Measurements from ENCODE around the gene MRC2. TPM values are rescaled to one million over a fixed set of nuclear protein-coding genes. Genes with fewer than 3 reads are reported as not detected.
A peak's percentile ranks its signal among the peaks of the same experiment; 100 is the strongest.

The MRC2 gene
- total and polyA plus RNA-seq, 2 donors: 45.1 to 206 TPM

DNA sequence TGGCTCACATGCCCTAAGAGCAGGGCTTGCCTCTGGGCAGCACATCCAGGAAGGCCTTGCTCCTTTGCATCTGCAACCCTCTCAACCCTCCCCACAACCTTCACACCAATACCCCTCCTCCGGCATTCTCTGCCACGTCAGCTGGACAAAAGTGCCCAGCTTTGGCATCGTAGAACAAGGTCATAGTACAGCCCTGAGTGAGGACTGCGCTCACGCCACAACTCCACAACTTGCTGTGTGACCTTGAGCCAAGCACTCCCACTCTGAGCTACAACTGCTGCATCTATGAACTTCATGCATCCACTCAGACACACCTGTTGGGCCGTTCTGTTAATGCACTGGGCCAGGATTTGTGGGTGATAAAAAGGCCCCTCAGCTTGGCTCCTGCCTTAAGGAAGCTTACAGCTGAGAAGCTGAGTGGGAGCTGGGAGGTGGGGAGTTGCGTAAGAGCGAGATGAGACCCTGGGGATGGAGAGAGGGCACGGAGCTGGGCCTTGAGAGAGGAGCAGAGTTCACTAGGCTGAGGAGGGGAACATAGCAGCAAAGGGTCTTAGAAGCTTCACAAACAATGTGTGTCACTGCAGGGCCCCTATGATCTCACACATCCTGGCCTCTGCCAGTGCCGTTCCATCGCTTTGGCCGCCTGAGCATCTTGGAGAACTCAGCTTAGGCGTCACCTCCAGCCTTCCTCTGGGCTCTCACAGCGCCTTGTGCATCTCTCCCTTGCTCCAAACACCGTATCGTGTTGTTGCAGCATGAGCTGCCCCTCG is 8.6 kb upstream of the MRC2 start:
- Histone ChIP-seq H3K4me1 (ENCODE audit: insufficient read depth) (no peaks in the 10 kb centered on the region), H3K36me3 (ENCODE audit: insufficient read depth) (no peaks in the 10 kb centered on the region), H3K27ac (ENCODE audit: low read depth) (no peak overlapping the region), H3K4me3 (ENCODE audit: low read depth, low read length) (no peak overlapping the region)
- no peak for DNase-seq (ENCODE audit: extremely low spot score)
- WGBS: 68% methylated on average over 17 of the region's 17 CpGs

DNA sequence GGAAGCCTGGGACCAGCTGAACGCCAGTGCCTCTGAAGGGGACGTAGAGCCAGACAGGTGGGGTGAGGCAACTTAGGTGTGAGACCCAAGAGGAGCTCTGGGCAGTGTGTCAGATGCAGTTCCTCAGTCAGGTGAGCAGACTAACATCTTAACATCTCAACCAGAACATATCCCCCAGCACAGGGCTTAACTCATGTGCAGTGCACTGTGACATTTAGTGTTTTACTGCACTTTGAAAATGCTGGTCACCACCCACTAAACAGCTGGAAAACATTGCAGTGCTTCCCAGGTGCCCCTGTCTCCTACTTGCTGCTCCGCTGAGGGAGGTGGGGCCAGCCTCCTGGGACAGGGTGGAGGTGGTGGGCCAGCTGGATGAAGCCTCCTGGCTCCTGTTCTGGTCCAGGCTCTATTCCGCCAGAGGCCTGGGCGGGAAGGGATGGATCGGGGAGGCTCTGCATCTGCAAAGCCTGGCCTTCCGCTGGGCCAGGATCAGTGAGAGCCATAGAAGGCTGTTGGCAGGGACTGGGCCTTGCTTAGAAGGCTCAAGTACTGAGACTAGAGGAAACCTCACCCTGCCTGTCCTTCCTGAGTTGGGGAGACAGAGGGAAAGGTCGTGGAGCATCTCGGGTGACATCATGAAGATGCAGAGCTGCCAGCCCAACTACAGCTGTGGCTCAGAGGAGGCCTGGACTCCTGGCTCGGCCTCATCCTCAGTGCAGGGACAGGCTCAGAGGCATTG is 7.9 kb upstream of the MRC2 start:
- Histone ChIP-seq H3K36me3 (ENCODE audit: insufficient read depth) (no peaks in the 10 kb centered on the region), H3K4me1 (ENCODE audit: insufficient read depth) (no peaks in the 10 kb centered on the region), H3K4me3 (ENCODE audit: low read depth, low read length) (no peak overlapping the region), H3K27ac (ENCODE audit: low read depth) (no peak overlapping the region)
- DNase-seq (ENCODE audit: extremely low spot score): no peak
- WGBS: 69% methylated on average over 10 of the region's 10 CpGs

GRCh38 chr17:62621223-62621622 is 6.2 kb upstream of the MRC2 start:
- Histone ChIP-seq H3K27ac (ENCODE audit: low read depth) (no peak overlapping the region), H3K4me1 (ENCODE audit: insufficient read depth) (no peaks in the 10 kb centered on the region), H3K4me3 (ENCODE audit: low read depth, low read length) (no peak overlapping the region), H3K36me3 (ENCODE audit: insufficient read depth) (no peaks in the 10 kb centered on the region)
- 93% methylated on average over 11 of the region's 11 CpGs for WGBS
- DNase-seq (ENCODE audit: extremely low spot score): no peak

- 70% methylated on average over 19 of the region's 19 CpGs for WGBS
- no peak overlapping the region for H3K27ac ChIP-seq (ENCODE audit: low read depth)
- H3K36me3 ChIP-seq (ENCODE audit: insufficient read depth): no peaks in the 10 kb centered on the region
- no peak overlapping the region for H3K4me3 ChIP-seq (ENCODE audit: low read depth, low read length)
- no peaks in the 10 kb centered on the region for H3K4me1 ChIP-seq (ENCODE audit: insufficient read depth)
- no peak for DNase-seq (ENCODE audit: extremely low spot score)
Observed at GRCh38 chr17:62625184-62625869, 2.1 kb upstream of the MRC2 start.

DNA sequence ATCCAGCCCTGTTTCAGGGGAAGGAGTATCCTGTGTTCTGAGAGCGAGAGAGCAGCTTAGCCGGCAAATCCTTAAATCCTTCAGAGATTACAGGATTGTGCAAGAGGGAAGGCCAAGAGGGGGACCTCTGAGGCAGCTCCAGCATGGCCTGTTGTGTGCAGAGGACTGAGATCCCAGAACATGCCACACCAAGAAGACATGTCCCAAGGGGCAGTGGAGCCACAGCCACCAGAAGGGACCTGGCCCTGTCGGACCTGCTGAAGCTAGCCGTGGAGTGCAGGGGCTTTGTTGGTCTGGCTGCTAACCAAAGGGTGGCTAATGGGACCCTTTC is 1.6 kb upstream of the MRC2 start:
- H3K27ac ChIP-seq (ENCODE audit: low read depth): no peak overlapping the region
- H3K4me1 ChIP-seq (ENCODE audit: insufficient read depth): no peaks in the 10 kb centered on the region
- H3K36me3 ChIP-seq (ENCODE audit: insufficient read depth): no peaks in the 10 kb centered on the region
- 45% methylated on average over 4 of the region's 4 CpGs for WGBS
- no peak for DNase-seq (ENCODE audit: extremely low spot score)
- no peak overlapping the region for H3K4me3 ChIP-seq (ENCODE audit: low read depth, low read length)

DNA sequence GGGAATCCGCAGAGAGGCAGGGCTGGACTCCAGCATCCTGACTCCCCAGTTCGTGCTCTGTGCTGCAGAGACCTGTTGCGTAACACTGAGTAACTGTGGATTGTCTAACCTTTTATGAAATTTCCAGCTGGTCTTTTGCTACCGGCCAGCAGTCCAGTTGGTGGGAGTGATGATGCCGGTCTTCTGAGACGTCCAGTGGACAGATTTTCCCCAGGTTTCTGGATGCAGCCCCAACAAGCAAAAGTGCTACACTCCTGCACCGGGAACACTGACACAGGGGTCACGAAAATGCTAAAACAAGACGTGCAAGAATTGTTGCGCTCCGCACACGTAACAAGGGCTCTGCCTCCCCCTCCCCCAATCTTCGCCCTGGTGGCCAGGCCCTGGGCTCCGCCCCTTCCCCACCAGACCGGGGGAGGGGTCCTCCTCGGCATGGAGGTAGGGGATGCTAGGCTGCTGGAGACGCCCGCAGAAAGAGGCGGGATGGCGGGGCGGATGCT is 701 bp upstream of the MRC2 start:
- peak; percentile 15 for DNase-seq (ENCODE audit: extremely low spot score)
- Histone ChIP-seq H3K27ac (ENCODE audit: low read depth) (peak overlapping the region; percentile 84), H3K36me3 (ENCODE audit: insufficient read depth) (no peaks in the 10 kb centered on the region), H3K4me1 (ENCODE audit: insufficient read depth) (no peaks in the 10 kb centered on the region), H3K4me3 (ENCODE audit: low read depth, low read length) (peak overlapping the region; percentile 55)
- 9% methylated on average over 21 of the region's 21 CpGs for WGBS

DNA sequence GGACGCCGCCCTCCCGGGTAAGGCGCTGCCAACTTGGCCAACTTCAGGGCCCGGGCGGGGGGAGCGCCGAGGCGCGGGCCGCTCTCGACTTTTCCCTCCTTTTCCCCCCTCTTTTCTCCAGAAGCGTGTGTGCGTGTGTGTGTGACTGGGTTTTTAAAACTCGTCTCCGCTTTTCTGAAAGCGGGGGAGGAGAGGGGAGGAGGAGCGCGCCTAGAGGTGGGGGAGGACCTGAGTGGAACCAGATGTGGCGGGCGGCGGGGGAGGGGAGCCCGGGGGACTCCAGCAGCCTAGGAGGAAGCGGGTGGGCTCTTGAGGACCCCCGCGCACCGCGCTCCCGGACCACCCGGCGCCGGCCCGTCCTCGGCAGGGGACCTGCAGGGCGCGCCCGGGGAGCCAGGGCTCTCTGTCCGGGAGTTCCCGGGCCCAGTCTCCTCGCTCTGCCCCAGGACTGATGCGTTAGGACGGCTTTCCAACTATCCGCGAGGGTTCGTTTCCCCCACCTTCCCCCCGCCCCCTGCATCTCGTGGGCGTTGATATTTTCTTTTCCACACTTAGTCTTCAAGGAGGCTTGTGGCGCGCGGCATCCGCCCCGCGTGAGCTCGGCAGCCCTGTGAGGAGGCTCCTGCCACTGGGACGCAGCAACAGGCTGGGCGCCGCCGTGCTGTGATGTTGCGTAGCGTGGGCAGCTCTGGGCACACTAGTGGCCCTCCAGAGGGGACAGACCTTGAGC is 599 bp downstream of the MRC2 start:
- Histone ChIP-seq H3K36me3 (ENCODE audit: insufficient read depth) (no peaks in the 10 kb centered on the region), H3K4me1 (ENCODE audit: insufficient read depth) (no peaks in the 10 kb centered on the region), H3K27ac (ENCODE audit: low read depth) (peak overlapping the region; percentile 84), H3K4me3 (ENCODE audit: low read depth, low read length) (peak overlapping the region; percentile 55)
- 2% methylated on average over 61 of the region's 61 CpGs for WGBS
- DNase-seq (ENCODE audit: extremely low spot score): peak; percentile 59

DNA sequence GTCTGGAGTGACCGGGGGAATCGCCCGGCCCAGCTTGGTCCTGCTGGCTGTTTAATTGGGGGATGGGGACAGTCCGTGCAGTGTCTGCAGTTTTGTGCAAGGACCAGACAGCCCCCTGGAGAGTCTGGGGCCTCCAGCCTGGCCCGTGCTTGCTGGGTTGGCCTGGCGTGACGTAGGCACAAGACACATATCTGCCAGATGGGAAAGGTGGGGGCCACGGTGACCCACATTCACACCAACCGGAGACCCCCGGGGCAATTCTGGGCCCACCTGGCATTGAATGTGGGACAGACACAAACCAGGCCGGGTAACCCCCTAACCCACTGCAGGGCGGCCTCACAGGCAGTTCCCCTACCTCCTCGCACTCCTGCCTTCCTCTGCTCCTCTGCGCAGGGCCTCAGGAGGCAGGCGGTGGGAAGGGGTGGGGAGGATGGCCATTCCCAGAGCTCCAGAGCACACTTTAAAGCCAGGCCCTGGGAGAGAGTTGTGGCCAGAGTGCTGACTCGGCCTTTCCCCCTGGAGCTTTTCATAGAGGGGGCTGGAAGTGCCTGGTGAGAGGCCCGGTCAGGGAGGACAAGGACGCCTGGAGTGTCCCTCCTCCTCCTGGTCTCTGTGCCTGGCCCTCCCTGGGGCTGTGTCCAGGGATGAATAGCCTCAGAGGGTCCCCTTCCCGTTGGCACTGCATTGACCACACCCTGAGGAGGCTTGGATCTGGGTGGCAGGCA is 1.5 kb downstream of the MRC2 start:
- DNase-seq (ENCODE audit: extremely low spot score): peak; percentile 11
- H3K4me3 ChIP-seq (ENCODE audit: low read depth, low read length): peak overlapping the region; percentile 55
- no peak overlapping the region for H3K27ac ChIP-seq (ENCODE audit: low read depth)
- no peaks in the 10 kb centered on the region for H3K4me1 ChIP-seq (ENCODE audit: insufficient read depth)
- WGBS: 37% methylated on average over 19 of the region's 19 CpGs
- H3K36me3 ChIP-seq (ENCODE audit: insufficient read depth): no peaks in the 10 kb centered on the region

DNA sequence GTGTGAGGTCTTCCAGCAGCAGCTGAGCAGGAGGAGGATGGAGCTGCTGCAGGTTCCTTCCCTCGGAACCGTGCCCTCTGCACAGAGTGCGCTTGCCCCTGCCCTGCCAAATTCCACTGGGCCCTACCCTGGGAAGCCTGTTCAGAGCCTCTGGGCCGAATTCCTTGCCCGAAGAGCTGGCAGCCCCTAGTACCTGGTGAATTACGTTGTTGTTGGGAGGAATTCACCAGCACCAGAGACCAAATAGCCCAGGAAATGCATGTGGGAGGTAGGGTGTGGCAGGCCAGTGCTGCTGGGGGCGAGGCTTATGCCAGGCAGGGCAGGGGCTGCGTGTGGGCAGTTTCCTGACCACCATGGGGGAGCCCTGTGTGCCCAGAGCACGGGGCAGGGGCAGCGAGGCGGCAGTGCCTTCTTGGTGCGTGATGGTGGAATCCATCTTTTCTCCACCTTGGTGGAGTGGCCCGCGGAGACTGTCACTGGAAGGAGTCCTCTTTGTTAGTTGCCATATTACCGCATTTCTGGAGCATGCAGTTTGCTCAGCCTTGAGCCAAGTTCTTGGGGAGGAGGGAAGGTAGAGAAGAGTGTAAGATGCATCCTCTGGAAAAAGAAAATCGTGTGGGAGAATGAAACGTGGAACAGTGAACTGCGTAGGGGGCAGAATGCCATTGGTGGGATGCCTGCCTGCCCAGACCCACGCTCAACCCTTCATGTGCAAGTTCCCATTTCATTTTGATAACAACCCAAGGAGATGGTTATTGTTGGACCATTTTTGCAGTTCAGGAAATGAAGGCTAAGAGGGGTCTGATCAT is 2.3 kb downstream of the MRC2 start:
- DNase-seq (ENCODE audit: extremely low spot score): no peak
- no peaks in the 10 kb centered on the region for H3K4me1 ChIP-seq (ENCODE audit: insufficient read depth)
- 73% methylated on average over 19 of the region's 19 CpGs for WGBS

GRCh38 chr17:62630365-62631085 is 3.1 kb downstream of the MRC2 start:
- DNase-seq (ENCODE audit: extremely low spot score): no peak
- Histone ChIP-seq H3K27ac (ENCODE audit: low read depth) (no peak overlapping the region), H3K4me1 (ENCODE audit: insufficient read depth) (no peaks in the 10 kb centered on the region), H3K4me3 (ENCODE audit: low read depth, low read length) (no peak overlapping the region), H3K36me3 (ENCODE audit: insufficient read depth) (no peaks in the 10 kb centered on the region)
- WGBS: 82% methylated on average over 12 of the region's 12 CpGs

More for the DNA sequence above, 2.3 kb downstream of the MRC2 start:
- Histone ChIP-seq H3K4me3 (ENCODE audit: low read depth, low read length) (no peak overlapping the region), H3K27ac (ENCODE audit: low read depth) (no peak overlapping the region), H3K36me3 (ENCODE audit: insufficient read depth) (no peaks in the 10 kb centered on the region)

- Histone ChIP-seq H3K4me1 (ENCODE audit: insufficient read depth) (no peaks in the 10 kb centered on the region), H3K4me3 (ENCODE audit: low read depth, low read length) (no peak overlapping the region), H3K27ac (ENCODE audit: low read depth) (no peak overlapping the region), H3K36me3 (ENCODE audit: insufficient read depth) (no peaks in the 10 kb centered on the region)
- 95% methylated on average over 23 of the region's 23 CpGs for WGBS
- no peak for DNase-seq (ENCODE audit: extremely low spot score)
Observed at GRCh38 chr17:62631086-62631935, 3.8 kb downstream of the MRC2 start.
